Cardiac muscle cell (in vitro differentiated cells and primary cell): ENCODE data around the gene ATP8A1. TPM values are rescaled to one million over a fixed set of nuclear protein-coding genes. Genes with fewer than 3 reads are reported as not detected.

Experiments
- DNase-seq, 2 donors: peaks; one replicate each; pipeline versions ENCODE4 v3.0.0 to v3.0.0-alpha.2; 2010 to 2017; ENCODE audit warnings: low read depth in 1 of 2, low spot score in 1 of 2
- H3K27ac ChIP-seq: fragments of 200-600 bp; sonication (generic); 2 replicates; pipeline ENCODE4 v1.5.1; 2016
- H3K27me3 ChIP-seq: fragments of 200-600 bp; sonication (generic); 2 replicates; pipeline ENCODE4 v1.6.0; 2016; ENCODE audit warnings: control low read depth
- H3K36me3 ChIP-seq: fragments of 200-600 bp; sonication (generic); 2 replicates; pipeline ENCODE4 v1.5.1; 2016; ENCODE audit warnings: control low read depth
- H3K4me1 ChIP-seq: fragments of 200-600 bp; sonication (generic); 2 replicates; pipeline ENCODE4 v1.8.1; 2017; ENCODE audit warnings: low read depth, mild to moderate bottlenecking, mixed run types
- H3K4me3 ChIP-seq: fragments of 200-600 bp; sonication (generic); 2 replicates; pipeline ENCODE4 v1.5.1; 2016; ENCODE audit warnings: mild to moderate bottlenecking
- H3K9me3 ChIP-seq: fragments of 200-600 bp; sonication (generic); 2 replicates; pipeline ENCODE4 v1.5.1; 2017; ENCODE audit warnings: low read depth, mild to moderate bottlenecking, control low read depth
- polyA plus RNA-seq: library from polyadenylated mRNA; unstranded; fragments of >200 nt; fragmentation: Nextera tagmentation; extraction: Ambion mirVana; gene quantifications from 2 replicates; pipeline ENCODE4 v1.2.1, GENCODE V29; 2016
- total RNA-seq: library from RNA; depleted of rRNA; stranded (reverse); fragments of >200 nt; gene quantifications from 2 replicates; pipeline ENCODE4 v1.2.3, GENCODE V29; 2016
- TF ChIP-seq, protein P1 (sequence below): IDR thresholded peaks from 2 replicates; pipeline ENCODE4 v1.5.1; 2012; ENCODE audit warnings: low read depth, mild to moderate bottlenecking, low read length

The ATP8A1 gene
- total and polyA plus RNA-seq, 2 experiments from 2014 or later: 5.0 to 22.7 TPM

- Histone ChIP-seq H3K36me3 (no peaks in the 10 kb centered on the region), H3K4me3 (no peak overlapping the region), H3K4me1 (no peaks in the 10 kb centered on the region), H3K9me3 (no peaks in the 10 kb centered on the region), H3K27me3 (no peaks in the 10 kb centered on the region), H3K27ac (no peak overlapping the region)
- no peak for DNase-seq
- TF ChIP-seq, protein P1, sequence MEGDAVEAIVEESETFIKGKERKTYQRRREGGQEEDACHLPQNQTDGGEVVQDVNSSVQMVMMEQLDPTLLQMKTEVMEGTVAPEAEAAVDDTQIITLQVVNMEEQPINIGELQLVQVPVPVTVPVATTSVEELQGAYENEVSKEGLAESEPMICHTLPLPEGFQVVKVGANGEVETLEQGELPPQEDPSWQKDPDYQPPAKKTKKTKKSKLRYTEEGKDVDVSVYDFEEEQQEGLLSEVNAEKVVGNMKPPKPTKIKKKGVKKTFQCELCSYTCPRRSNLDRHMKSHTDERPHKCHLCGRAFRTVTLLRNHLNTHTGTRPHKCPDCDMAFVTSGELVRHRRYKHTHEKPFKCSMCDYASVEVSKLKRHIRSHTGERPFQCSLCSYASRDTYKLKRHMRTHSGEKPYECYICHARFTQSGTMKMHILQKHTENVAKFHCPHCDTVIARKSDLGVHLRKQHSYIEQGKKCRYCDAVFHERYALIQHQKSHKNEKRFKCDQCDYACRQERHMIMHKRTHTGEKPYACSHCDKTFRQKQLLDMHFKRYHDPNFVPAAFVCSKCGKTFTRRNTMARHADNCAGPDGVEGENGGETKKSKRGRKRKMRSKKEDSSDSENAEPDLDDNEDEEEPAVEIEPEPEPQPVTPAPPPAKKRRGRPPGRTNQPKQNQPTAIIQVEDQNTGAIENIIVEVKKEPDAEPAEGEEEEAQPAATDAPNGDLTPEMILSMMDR: no peak
Measured at GRCh38 chr4:42579903-42580302, 77.0 kb downstream of the ATP8A1 start.

DNA sequence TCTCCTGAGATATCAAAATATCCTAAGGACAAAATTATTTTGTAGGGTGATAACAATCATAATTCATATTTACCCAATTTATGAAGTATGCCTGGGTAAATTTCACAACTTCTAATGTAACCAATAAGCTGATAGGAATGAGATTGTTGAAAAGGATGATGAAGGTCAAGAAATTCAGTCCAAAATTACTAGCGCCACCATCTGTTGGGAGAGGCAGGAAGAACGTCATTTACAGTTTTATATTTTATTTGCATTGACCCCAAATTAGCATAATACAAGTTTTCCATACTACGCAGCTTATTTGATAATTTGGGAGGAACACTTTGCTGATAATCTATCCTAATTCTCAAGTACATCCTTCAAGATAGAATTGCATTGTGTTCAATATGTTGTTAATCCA is 78.7 kb downstream of the ATP8A1 start:
- no peak overlapping the region for H3K27ac ChIP-seq
- H3K36me3 ChIP-seq: no peaks in the 10 kb centered on the region
- no peaks in the 10 kb centered on the region for H3K9me3 ChIP-seq
- H3K4me3 ChIP-seq: no peak overlapping the region
- H3K27me3 ChIP-seq: no peaks in the 10 kb centered on the region
- no peak for DNase-seq
- TF ChIP-seq, protein P1: no peak
- no peaks in the 10 kb centered on the region for H3K4me1 ChIP-seq

DNA sequence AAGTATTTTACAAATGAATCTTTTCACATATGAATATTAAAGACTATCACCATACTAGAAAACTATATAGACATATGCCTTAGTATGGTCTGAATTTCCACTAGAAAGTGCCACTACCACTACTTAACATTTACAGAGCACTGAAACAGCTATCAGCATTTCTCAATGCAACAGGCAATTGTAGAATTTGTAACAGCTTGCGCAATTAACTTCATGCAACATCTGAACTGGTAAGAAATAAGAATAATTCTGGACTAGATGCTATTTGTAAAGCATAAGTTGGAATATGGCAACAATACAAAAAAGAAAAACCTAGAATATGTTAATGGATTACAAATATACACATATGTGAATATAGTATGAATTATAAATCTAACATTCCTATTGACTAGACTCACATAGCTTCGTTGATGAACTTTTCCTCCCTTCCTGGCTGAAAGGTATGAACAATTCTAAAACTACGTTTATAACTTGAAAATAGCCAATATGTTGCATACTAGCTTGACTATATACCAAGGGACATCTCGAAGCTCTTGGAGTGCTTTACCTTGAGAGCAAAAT is 82.0 kb downstream of the ATP8A1 start:
- peak in 1 of 2 donors; percentile 10 for DNase-seq
- Histone ChIP-seq H3K27ac (no peak overlapping the region), H3K4me3 (no peak overlapping the region), H3K36me3 (no peaks in the 10 kb centered on the region), H3K27me3 (no peaks in the 10 kb centered on the region), H3K9me3 (no peaks in the 10 kb centered on the region), H3K4me1 (no peaks in the 10 kb centered on the region)
- TF ChIP-seq, protein P1: no peak

GRCh38 chr4:42573249-42573648 is 83.7 kb downstream of the ATP8A1 start:
- H3K27me3 ChIP-seq: no peaks in the 10 kb centered on the region
- no peak overlapping the region for H3K27ac ChIP-seq
- DNase-seq: no peak
- TF ChIP-seq, protein P1: no peak
- no peaks in the 10 kb centered on the region for H3K9me3 ChIP-seq
- no peak overlapping the region for H3K4me3 ChIP-seq
- H3K4me1 ChIP-seq: no peaks in the 10 kb centered on the region
- no peaks in the 10 kb centered on the region for H3K36me3 ChIP-seq

GRCh38 chr4:42570221-42570620 is 86.7 kb downstream of the ATP8A1 start:
- H3K9me3 ChIP-seq: peaks cover 2% of the 10 kb centered on the region
- TF ChIP-seq, protein P1: no peak
- H3K4me1 ChIP-seq: no peaks in the 10 kb centered on the region
- H3K27ac ChIP-seq: no peak overlapping the region
- peak in 1 of 2 donors; percentile 1 for DNase-seq
- no peak overlapping the region for H3K4me3 ChIP-seq
- no peaks in the 10 kb centered on the region for H3K36me3 ChIP-seq
- H3K27me3 ChIP-seq: no peaks in the 10 kb centered on the region
